ENCODE data around the gene HSPB7.
"Not testable (repeated sequence)": the region's sequence is repeated elsewhere in the genome, so short reads cannot be mapped to it uniquely, and the experiment has no call there.

HSPB7 gene

DNA sequence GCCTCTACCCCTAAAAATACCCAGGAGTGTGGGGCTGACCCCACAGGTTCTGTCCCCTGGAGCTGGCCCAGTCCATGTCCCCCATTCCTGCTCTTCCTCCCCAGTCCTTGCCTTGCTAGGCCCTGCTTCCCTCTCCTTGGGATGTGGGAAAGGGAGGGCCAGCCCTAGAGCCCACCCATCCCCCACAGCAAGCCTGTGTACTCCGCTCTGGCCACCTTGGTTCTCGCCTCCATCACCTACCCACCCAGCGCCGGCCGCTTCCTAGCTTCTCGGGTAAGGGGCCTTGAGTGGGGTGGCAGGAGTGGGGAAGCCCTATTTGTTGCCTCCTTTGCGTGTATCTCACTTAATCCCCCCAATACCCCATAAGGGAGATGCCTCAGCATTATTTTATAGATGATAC, 32.5 kb upstream of the HSPB7 start:
- no peak for DNase-seq

DNA sequence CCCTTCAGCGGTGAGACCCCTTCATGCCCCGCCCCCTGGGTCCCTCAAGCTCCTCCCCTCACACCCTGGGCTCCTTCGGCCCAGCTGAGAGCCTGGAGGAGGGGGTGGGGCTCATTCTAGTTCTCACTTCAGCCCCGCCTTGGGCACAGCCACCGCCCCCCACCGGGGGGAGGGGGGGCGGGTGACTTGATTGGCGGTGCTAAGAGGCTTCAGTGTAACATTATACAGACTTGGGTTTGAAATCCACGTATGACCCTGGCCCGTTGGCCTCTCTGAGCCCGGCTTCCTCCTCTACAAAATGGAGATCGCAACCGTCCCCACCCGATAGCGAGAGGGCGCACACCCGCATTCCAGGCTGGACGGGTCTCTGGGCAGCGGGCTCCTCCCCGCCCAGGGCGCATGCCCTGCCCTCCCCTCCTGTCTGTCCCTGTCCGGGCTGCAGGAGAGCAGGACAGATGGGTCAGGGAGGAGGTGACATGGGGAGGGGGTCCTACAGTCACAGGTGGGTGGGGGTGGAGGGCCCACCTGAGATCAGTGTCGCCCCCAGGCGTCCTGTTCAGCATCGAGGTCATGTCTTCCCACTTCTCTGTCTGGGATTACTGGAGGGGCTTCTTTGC, 30.8 kb upstream of the HSPB7 start:
- DNase-seq, result no peak

DNA sequence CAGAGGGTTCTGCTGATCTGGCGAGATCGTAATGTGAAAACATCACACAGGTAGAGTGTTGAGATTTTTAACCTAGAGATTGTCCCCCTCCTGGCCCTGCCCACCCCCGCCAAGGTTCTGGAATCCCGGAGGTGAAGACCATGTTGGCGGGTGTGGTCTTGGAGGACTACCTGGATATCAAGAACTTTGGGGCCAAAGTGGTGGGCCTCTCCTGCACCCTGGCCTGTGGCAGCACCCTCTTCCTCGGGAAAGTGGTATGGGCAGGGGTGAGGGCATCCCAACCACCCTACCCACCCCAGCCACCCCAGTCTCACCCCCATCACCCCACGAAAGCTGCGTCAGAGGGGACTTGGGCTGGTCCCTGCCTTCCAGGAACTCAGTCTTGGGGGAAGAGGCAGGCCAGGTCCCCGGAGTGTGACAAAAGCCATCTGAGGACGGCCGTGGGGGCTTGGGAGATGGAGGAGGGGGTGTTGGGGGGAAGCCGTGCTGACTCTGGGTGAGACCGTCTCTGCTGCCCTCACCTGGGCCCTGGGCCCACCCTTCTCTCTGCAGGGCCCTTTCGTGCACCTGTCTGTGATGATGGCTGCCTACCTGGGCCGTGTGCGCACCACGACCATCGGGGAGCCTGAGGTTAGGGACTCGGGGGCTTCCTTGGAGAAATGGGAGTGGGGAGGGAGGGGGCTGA, 30.1 kb upstream of the HSPB7 start:
- DNase-seq, result no peak

DNA sequence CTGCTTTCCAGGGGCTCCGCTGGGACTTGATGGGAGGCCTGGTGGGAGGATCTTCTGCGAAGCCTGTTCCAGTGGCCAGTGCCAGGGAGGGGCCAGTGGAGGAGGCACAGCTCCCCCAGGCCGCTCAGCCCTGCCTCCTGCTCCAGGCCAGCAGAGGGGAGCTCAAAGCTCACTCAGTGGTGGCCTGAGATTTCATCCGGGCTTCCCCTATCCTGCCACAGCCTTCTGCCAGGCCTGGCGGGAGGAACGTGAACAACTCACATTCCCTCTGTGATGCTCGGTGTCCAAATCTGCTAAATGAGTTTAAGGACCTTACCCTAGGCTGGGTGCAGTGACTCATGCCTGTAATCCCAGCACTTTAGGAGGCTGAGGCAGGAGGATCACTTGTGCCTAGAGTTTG, 29.0 kb upstream of the HSPB7 start:
- DNase-seq, result peak in 1 of 14 donors; percentile 73

DNA sequence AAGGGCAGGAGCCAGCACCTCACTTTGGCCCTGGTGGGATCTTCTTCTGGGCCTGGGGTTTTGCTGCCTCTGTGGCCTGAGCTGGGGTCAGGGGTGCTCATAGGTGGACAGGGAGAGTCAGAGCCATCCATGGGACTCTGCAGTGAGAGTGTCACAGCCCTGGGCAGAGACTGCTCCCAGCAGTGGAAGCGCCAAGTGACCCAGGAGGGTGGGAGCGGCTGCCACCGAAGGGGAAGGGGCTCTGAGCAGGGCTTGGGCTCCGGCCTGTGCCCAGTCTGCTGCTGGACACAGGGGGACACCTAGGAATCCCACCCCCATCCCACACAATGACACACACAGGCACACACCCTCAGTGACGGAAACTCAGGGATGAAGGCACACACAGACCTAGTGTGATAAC, 26.1 kb upstream of the HSPB7 start:
- DNase-seq, result no peak

DNA sequence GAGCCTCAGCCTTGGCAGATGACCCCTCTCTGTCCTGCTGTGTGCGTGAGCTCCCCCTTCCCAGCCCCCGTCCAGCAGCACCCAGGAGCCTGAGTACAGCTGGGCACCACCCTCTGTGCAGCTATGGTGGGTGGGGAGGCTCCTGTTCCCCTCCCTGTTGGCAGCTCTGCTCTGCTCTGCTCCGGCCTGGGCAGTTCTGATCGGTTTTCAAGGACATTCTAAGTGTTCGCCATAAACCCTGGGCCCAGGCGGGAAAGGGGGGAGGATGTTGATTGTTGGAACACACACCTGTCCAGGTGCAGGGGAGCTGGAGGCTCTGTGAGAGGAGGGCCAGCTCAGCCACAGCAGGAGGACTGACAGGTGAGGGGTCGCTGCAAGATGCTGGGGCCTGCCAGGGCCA, 25.7 kb upstream of the HSPB7 start, which contains the start of gene CLCNKB:
Gene CLCNKB, plus strand, starts transcription at position 262 of the 400 bp plus-strand sequence. CDS start 711 bp downstream, outside the sequence.
- DNase-seq, result no peak

DNA sequence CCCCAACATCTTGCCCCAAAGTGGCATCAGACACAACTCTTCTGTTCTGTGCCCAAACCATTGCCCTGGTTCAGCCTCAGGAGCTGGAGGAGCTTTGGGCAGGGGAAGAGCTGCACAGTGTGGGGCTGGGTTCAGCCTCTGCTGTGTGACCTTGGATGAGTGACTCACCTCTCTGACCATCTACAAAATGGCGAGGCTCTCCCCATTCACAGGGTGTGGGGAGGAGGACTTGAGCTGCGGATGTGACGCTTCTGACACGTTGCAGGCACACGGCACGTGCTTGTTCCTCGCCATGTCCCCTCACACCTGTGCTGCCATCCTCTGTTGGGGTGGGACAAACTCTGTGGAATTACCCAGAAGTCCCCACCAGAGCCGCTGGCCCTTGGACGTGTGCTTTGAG, 24.8 kb upstream of the HSPB7 start:
- not testable (repeated sequence) for DNase-seq

DNA sequence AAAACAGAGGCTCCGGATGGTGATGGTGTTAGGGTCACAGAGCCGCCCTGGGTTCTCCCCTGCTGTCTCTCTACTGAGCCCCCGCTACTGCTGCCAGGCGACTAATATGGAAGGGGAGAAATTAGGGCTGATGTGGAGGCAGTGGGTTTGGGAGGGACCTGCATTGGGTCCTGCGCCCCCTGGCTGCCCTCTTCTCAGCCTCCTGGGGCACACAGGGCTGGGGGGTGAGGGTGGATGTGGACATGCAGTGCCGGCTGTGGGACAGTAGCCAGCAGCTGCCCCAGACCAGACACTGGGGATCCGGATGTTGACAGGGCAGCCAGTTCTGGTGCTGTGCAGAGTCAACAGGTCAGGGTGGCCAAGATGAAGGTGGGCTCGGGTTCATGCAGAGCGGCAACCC, 24.3 kb upstream of the HSPB7 start:
- DNase-seq, result no peak

DNA sequence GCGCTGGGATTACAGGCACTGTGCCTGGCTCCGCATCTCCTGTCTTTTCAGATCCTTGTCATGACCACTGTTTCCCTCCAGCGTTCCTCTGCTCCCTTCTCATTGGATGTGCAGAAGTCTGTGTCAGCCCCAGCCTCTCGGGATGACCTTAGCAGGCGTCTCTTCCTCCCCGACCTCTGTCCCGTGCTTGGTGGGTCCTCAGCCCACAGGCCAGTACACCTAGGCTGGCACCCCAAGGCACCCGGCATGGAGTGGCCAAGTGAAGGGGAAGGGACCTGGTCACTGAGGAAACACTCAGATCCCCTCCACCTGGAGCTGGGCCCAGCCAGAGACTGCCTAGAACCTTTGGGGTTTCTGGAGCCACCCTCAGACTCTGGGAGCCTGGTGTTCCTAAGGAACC, 23.4 kb upstream of the HSPB7 start:
- no peak for DNase-seq

DNA sequence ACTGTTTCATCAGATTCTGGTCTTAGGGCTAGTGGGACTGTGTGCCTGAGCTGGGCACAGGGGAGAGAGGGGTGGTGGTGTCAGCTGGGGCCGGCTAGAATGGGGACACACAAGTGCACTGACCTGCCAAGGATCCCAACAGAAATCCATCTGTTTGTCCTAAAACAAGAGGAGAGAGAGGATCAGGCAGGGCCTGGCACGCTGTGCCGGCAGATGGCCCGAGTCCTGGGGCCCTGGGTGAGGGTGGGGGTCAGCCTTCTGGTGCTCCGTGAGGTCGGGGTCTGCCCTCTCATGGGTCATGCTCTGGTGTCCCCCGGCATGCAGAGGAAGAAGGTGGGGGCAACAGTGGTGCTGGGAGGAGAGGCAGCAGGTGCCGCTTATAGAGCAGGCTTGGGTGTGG, 22.0 kb upstream of the HSPB7 start:
- peak in 1 of 14 donors; percentile 93 for DNase-seq

DNA sequence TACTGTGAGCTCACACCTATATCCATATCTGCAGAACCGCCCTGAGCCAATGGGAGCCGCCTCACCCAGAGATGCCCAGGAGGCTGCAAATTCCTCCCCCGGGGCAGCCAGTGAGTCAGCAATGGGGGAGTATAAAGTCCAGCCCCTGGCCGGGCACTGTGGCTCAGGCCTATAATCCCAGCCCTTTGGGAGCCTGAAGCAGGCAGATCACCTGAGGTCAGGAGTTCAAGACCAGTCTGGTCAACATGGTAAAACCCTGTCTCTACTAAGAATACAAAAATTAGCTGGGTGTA, 20.7 kb upstream of the HSPB7 start:
- no peak for DNase-seq

DNA sequence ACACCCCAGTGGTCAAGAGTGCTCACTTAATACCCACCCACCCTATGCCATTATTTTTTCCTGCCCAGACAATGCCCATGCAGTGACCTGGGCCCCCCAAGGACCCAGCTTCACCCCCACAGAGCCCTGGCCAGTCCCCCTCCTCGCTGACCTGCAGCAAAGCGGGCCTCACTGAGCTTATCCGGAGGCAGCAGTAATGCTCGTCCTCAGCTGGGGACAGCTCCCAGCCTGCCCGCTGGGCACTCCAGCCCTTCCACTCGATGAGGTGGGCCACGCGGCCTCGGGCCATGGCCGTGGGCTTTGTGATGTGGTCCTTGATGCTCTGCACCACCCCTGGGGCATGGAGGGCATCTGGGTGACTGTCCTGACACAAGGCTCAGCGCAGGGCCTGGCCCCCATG, 18.6 kb upstream of the HSPB7 start:
- not testable (repeated sequence) for DNase-seq

DNA sequence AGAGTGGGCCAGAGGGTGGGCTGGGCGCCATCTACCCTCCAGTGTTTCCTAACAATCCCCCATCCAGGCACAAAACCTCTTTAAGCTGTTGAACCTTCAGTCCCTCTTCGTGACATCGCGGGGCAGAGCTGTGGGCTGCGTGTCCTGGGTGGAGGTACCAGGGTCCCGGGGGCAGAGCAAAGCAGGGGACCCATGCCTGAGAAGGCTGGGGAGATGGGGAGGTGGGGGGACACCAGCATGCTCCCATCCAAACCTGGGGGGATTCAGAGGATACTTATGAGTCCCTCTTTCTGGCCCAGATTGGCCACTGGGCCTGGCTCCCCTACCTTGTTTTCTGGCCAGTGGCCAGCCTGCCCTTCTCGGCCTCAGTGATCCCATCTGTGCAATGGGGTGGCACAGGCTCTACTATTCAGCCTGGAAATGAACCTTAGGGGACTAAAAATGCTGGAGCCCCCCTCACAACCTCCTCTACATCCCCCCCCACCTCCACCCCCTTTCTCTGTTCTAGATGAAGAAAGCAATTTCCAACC, 15.3 kb upstream of the HSPB7 start:
- not testable (repeated sequence) for DNase-seq

DNA sequence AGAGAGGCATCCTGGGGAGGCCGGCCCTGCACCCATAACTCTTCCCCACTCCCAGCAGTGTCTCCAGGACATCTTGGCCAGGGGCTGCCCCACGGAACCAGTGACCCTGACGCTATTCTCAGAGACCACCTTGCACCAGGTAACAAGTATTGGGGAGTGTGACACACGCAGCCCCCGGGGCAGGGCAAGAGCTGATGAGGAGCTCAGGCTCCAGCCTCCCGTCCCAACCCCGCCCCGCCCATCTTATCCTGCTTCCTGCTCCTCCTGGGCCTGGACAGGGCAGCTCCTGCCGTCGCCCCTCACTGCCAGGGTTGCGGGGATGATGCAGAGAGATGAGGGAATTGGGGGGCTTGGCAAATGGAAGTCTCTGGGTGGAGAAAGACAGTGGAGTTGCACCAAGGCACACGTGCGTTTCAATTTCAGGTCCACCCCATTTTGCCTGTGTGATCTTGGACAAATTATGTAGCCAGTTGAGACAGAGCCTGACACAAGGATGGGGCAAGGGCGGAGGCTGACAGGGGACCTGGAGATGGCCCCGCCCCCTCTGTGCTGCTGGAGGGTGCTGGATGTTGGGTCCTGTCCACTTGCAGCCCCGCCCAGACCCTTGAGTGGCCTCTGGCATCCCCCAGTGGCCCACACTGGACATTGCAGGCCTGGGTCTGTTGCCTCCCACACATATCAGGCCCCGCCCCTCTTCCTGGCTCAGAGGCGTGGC, 14.7 kb upstream of the HSPB7 start:
- DNase-seq, result peak in 13 of 14 donors; percentile 15 to 89 (median 45)

DNA sequence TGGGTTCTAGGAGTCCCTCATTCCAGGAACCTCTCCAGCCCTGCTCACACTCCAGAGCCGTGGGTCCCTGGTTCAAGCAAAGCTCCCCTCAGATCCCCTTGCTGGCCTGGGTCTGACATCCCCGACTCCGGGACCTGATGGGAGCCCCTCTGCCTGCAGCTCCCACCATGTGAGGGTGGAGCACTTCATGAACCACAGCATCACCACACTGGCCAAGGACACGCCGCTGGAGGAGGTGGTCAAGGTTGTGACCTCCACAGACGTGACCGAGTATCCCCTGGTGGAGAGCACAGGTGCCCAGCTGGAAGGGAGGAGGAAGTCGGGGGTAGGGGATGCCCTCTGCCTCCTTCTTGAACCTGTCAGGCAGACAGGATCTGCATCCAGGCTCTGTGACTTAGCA, 13.7 kb upstream of the HSPB7 start:
- no peak for DNase-seq

DNA sequence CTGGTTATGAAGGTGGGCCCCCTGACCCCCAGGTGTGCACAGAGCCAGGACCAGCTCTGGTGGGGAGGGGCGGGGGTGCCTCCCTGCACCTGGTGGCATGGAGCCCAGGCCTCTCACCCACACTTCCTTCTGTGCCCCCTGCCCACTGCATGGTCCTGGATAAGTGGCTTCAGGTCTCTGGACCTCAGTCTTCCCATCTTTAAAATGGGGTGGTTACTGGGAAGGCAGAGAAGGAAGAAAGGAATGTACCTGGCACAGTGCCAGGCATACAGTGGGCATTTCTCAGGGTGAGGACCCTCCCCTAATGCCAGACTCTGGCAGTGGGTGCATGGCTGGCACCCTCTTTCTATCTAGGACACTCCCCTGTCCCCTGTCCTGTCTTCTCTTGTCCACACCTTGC, 11.4 kb upstream of the HSPB7 start:
- no peak for DNase-seq

DNA sequence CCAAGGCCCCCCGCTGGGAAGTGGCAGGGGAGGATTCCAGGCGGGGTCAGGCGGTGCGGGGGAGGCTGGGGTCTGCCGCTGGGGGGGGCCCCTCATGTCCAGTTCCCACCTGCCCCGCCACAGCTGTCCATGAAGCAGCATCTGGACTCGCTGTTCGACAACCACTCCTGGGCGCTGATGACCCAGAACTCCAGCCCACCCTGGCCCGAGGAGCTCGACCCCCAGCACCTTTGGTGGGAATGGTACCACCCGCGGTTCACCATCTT, 11.1 kb upstream of the HSPB7 start:
- not testable (repeated sequence) for DNase-seq

DNA sequence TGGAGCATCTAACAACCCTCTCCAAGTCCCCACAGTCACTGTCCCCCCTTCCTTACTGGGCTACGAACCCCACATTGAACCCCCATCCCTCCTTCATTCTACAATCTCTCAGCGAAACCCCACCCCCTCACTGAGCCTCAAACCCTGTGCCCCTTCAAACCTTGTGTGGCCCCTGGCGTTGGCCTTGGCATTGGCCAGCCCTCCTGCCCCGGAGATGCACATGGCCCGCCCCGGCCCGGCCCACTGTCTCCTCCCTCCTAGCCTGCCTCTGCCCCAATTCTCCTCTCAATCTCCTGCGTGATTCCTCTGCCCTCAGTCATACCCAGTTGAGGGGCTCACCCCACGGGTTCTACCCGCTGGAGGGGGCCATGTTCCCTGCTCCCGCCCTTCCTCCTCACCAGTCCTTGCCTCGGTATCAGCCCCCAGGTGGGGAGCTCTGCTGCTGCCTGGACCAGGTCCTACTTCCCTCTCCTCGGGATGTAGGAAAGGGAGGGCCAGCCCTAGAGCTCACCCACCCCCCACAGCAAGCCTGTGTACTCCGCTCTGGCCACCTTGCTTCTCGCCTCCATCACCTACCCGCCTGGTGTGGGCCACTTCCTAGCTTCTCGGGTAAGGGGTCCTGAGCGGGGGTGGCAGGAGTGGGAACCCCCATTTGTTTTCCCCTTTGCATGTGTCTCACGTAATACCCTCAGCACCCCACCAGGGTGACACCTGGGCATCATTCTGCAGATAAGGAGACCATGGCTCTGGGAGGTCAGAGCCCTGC, 10.6 kb upstream of the HSPB7 start:
- DNase-seq, result no peak

DNA sequence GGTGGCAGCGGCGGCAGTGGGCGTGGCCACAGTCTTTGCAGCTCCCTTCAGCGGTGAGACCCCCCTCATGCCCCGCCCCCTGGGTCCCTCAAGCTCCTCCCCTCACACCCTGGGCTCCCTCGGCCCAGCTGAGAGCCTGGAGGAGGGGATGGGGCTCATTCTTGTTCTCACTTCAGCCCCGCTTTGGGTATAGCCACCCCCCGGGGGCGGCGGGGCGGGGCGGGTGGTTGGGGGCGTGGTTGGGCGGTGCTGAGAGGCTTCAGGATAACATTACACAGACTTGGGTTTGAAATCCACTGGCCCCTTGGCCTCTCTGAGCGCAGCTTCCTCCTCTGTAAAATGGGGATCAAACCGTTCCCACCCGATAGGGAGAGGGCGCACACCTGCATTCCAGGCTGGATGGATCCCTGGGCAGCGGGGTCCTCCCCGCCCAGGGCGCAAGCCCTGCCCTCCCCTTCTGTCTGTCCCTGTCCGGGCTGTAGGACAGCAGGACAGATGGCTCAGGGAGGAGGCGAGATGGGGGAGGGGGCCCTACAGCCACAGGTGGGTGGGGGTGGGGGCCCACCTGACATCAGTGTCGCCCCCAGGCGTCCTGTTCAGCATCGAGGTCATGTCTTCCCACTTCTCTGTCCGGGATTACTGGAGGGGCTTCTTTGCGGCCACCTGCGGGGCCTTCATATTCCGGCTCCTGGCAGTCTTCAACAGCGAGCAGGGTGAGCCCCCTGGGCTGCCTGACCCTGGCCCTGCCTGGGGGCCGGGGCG, 9.1 kb upstream of the HSPB7 start:
- no peak for DNase-seq

DNA sequence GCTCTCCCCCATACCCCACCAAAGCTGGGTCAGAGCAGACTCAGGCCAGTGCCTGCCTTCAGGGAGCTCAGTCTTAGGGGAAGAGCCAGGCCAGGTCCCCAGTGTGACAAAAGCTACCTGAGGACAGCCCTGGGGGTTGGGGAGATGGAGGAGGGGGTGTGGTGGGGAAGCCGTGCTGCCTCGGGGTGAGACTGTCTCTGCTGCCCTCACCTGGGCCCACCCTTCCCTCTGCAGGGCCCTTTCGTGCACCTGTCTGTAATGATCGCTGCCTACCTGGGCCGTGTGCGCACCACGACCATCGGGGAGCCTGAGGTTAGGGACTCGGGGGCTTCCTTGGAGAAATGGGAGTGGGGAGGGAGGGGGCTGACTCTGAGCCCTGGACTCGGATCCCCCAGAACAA, 8.5 kb upstream of the HSPB7 start:
- not testable (repeated sequence) for DNase-seq

DNA sequence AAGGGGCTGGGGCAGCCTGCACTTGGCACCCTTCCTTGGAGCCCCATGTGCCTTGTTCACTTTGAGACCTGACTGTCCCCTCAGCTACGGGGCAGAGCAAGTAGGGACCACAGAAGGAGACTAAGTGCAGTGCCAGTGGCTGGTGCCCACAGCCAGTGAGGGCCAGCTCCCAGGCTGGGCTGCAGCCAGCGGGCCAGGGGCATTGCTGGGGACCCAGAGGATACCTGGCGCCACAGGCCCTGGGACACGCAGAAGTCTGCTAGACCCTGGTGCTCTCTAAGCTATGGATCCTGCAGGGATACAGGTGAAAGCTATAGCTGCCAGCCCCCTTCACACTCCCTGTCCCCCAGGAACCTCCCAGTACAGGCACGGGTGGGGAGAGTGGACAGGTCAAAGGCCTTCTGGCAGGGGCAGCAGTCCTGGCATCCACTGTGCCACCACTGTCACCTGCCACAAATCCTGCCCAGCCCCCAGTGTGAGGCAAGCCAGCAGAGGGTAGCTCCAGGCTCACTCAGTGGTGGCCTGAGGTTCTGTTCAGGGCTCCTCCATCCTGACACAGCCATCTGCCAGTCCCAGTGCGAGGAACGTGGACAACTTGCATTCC, 5.3 kb upstream of the HSPB7 start:
- DNase-seq, result no peak

DNA sequence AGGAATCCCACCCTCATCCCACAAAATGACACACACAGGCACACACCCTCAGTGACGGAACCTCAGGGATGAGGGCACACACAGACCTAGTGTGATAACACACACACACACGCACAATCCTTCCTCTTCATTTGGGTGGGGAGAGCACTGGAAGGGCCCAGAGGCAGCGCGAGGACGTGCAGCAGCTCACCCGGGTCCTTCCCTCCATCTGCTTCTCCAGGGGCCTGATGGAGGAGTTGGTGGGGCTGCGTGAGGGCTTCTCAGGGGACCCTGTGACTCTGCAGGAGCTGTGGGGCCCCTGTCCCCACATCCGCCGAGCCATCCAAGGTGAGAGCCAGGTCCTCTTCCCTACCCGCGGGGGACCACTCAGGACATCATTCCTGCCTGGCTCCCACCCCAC, 4.5 kb upstream of the HSPB7 start:
- DNase-seq, result no peak

Data from C1 segment of cervical spinal cord (tissue), 14 donors.